WTC11 (cell line): ENCODE measurements around the gene PEAK1. TPM values are rescaled to one million over a fixed set of nuclear protein-coding genes. Genes with fewer than 3 reads are reported as not detected.

Experiments used
- ATAC-seq: fragments of 200-7000 bp; cut with Tn5 transposase; 2 replicates; pipeline ENCODE4 v1.10.0; 2021; ENCODE audit warnings: mild to moderate bottlenecking, moderate library complexity
- CTCF ChIA-PET: fragments of 300-600 bp; sonication (Branson Sonifier 250); formaldehyde crosslinking; loops from one replicate; lab custom pipeline; 2021; ENCODE audit warnings: antibody characterized with exemption; lab: Charles Lee
- POLR2A ChIA-PET: fragments of 350-600 bp; sonication (Branson Sonifier 250); formaldehyde crosslinking; loops from one replicate; lab custom pipeline; 2021; ENCODE audit warnings: antibody characterized with exemption; lab: Charles Lee
- DNase-seq: peaks from one replicate; pipeline ENCODE4 v3.0.0; 2021; ENCODE audit warnings: low spot score
- H3K27ac Mint-ChIP-seq: 2 replicates; pipeline ENCODE4 v1.8.0; 2021; ENCODE audit warnings: mixed read lengths
- H3K27me3 Mint-ChIP-seq: 2 replicates; pipeline ENCODE4 v1.8.0; 2021; ENCODE audit warnings: low read depth, mild to moderate bottlenecking, moderate library complexity, mixed read lengths
- H3K36me3 Mint-ChIP-seq: 2 replicates; pipeline ENCODE4 v1.8.0; 2021; ENCODE audit warnings: mixed read lengths
- H3K4me1 Mint-ChIP-seq: 2 replicates; pipeline ENCODE4 v1.8.0; 2022; ENCODE audit warnings: mixed read lengths
- H3K4me3 Mint-ChIP-seq: 2 replicates; pipeline ENCODE4 v1.8.0; 2021; ENCODE audit warnings: mild to moderate bottlenecking, moderate library complexity, mixed read lengths
- H3K9me3 Mint-ChIP-seq: 2 replicates; pipeline ENCODE4 v1.8.0; 2021; ENCODE audit warnings: mixed read lengths
- ARID4B ChIP-seq: sonication (generic); formaldehyde crosslinking; IDR thresholded peaks from 2 replicates; pipeline ENCODE4 v1.8.0; 2023; ENCODE audit warnings: missing genetic modification reagents, mild to moderate bottlenecking, borderline replicate concordance
- ELF4 ChIP-seq: sonication (generic); formaldehyde crosslinking; IDR thresholded peaks from 2 replicates; pipeline ENCODE4 v1.8.1; 2022; ENCODE audit warnings: low read depth, mild to moderate bottlenecking, moderate library complexity, missing genetic modification reagents
- ETV6 ChIP-seq: sonication (generic); formaldehyde crosslinking; IDR thresholded peaks from 2 replicates; pipeline ENCODE4 v1.8.1; 2022; ENCODE audit warnings: mild to moderate bottlenecking, missing genetic modification reagents
- FOXK1 ChIP-seq: sonication (generic); formaldehyde crosslinking; IDR thresholded peaks from 2 replicates; pipeline ENCODE4 v1.8.0; 2022; ENCODE audit warnings: mild to moderate bottlenecking, moderate library complexity, missing genetic modification reagents
- FOXP1 ChIP-seq: sonication (generic); formaldehyde crosslinking; IDR thresholded peaks from 2 replicates; pipeline ENCODE4 v1.8.0; 2022; ENCODE audit warnings: missing genetic modification reagents, mild to moderate bottlenecking, moderate library complexity, borderline replicate concordance
- GRHL2 ChIP-seq: fragments of 250-450 bp; sonication (Bioruptor Pico); IDR thresholded peaks from 2 replicates; pipeline ENCODE4 v1.8.0; 2022; ENCODE audit warnings: mild to moderate bottlenecking, moderate library complexity; ENCODE audit not compliant: insufficient replicate concordance, severe bottlenecking
- MAX ChIP-seq: sonication (generic); formaldehyde crosslinking; IDR thresholded peaks from 2 replicates; pipeline ENCODE4 v1.8.0; 2022; ENCODE audit warnings: mild to moderate bottlenecking, missing genetic modification reagents
- MYBL2 ChIP-seq: sonication (generic); formaldehyde crosslinking; IDR thresholded peaks from 2 replicates; pipeline ENCODE4 v1.8.1; 2023; ENCODE audit warnings: mild to moderate bottlenecking, moderate library complexity, missing genetic modification reagents
- NFYB ChIP-seq: sonication (generic); formaldehyde crosslinking; conservative IDR thresholded peaks from 2 replicates; pipeline ENCODE4 v1.8.0; 2022; ENCODE audit warnings: low read depth, missing genetic modification reagents
- NR3C1 ChIP-seq: sonication (generic); formaldehyde crosslinking; conservative IDR thresholded peaks from 2 replicates; pipeline ENCODE4 v1.8.1; 2023; ENCODE audit warnings: low read depth, mild to moderate bottlenecking, missing genetic modification reagents
- PRDM15 ChIP-seq: sonication (generic); formaldehyde crosslinking; IDR thresholded peaks from 2 replicates; pipeline ENCODE4 v1.8.0; 2022; ENCODE audit warnings: missing genetic modification reagents
- SOX15 ChIP-seq: fragments of 250-450 bp; sonication (Bioruptor Pico); IDR thresholded peaks from 2 replicates; pipeline ENCODE4 v1.9.0; 2021; ENCODE audit warnings: mild to moderate bottlenecking
- STAT6 ChIP-seq: sonication (generic); formaldehyde crosslinking; conservative IDR thresholded peaks from 2 replicates; pipeline ENCODE4 v1.8.1; 2023; ENCODE audit warnings: mild to moderate bottlenecking, low read depth, missing genetic modification reagents, moderate library complexity
- TEAD4 ChIP-seq: sonication (generic); formaldehyde crosslinking; IDR thresholded peaks from 2 replicates; pipeline ENCODE4 v1.8.0; 2022; ENCODE audit warnings: mild to moderate bottlenecking, missing genetic modification reagents
- total RNA-seq: library from RNA; stranded (reverse); gene quantifications from 3 replicates; pipeline ENCODE4 v1.2.3, GENCODE V29; 2021
- TF ChIP-seq, protein P1 (sequence below): sonication (generic); formaldehyde crosslinking; IDR thresholded peaks from 2 replicates; pipeline ENCODE4 v1.8.1; 2023; ENCODE audit warnings: mild to moderate bottlenecking, moderate library complexity, missing genetic modification reagents
- TF ChIP-seq, protein P2 (sequence below): sonication (generic); formaldehyde crosslinking; IDR thresholded peaks from 2 replicates; pipeline ENCODE4 v1.8.1; 2023; ENCODE audit warnings: mild to moderate bottlenecking, missing genetic modification reagents, moderate library complexity

PEAK1 gene
- total RNA-seq, 1 experiment from 2014 or later: 49.0 TPM

- TF ChIP-seq SOX15 (CRISPR knock-in tag) (no peak), MAX (no peak), ETV6 (no peak), ARID4B (no peak), GRHL2 (CRISPR knock-in tag) (no peak)
- TF ChIP-seq, protein P1, sequence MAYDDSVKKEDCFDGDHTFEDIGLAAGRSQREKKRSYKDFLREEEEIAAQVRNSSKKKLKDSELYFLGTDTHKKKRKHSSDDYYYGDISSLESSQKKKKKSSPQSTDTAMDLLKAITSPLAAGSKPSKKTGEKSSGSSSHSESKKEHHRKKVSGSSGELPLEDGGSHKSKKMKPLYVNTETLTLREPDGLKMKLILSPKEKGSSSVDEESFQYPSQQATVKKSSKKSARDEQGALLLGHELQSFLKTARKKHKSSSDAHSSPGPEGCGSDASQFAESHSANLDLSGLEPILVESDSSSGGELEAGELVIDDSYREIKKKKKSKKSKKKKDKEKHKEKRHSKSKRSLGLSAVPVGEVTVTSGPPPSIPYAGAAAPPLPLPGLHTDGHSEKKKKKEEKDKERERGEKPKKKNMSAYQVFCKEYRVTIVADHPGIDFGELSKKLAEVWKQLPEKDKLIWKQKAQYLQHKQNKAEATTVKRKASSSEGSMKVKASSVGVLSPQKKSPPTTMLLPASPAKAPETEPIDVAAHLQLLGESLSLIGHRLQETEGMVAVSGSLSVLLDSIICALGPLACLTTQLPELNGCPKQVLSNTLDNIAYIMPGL (CRISPR knock-in tag): no peak
- TF ChIP-seq, protein P2, sequence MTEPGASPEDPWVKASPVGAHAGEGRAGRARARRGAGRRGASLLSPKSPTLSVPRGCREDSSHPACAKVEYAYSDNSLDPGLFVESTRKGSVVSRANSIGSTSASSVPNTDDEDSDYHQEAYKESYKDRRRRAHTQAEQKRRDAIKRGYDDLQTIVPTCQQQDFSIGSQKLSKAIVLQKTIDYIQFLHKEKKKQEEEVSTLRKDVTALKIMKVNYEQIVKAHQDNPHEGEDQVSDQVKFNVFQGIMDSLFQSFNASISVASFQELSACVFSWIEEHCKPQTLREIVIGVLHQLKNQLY (CRISPR knock-in tag): no peak
These were observed 352.8 kb downstream of the PEAK1 start (continued) for GRCh38 chr15:77066971-77067690.

GRCh38 chr15:77064539-77065308, 355.2 kb downstream of the PEAK1 start:
- H3K36me3 Mint-ChIP-seq: no peaks in the 10 kb centered on the region; the same call in 1 of the 2 replicates
- ATAC-seq (no peak), DNase-seq (no peak)
- TF ChIP-seq FOXP1 (CRISPR knock-in tag): no peak
- TF ChIP-seq PRDM15 (CRISPR knock-in tag): no peak
- no peak for TF ChIP-seq MYBL2
- TF ChIP-seq NFYB (CRISPR knock-in tag): no peak
- TF ChIP-seq, protein P1 (CRISPR knock-in tag): no peak
- no peak for TF ChIP-seq FOXK1 (CRISPR knock-in tag)
- TF ChIP-seq ELF4: no peak
- no peak for TF ChIP-seq NR3C1 (CRISPR knock-in tag)
- no peak for TF ChIP-seq TEAD4 (CRISPR knock-in tag)
- no peak for TF ChIP-seq STAT6 (CRISPR knock-in tag)
- peaks cover 2% of the 10 kb centered on the region for H3K27me3 Mint-ChIP-seq
- no peak overlapping the region for H3K4me3 Mint-ChIP-seq
- H3K4me1 Mint-ChIP-seq: peaks cover 44% of the 10 kb centered on the region
- ChIA-PET CTCF (interaction anchor here (0.6 kb wide), 1 partner anchor 43 kb away, joined by 3 read pairs; no protein-coding TSS in a partner anchor), POLR2A (no interaction called here)
- no peak overlapping the region for H3K27ac Mint-ChIP-seq
- no peaks in the 10 kb centered on the region for H3K9me3 Mint-ChIP-seq
